CD4-positive, alpha-beta T cell treated with Interleukin-4 for 1 hour (primary cell): Measurements from ENCODE around the gene TEP1.
"Not testable (repeated sequence)": the region's sequence is repeated elsewhere in the genome, so short reads cannot be mapped to it uniquely, and the experiment has no call there.

ENCODE experiments used
- DNase-seq, 2 donors: peaks; one replicate each; pipeline ENCODE4 v3.0.0-alpha.2; 2020 to 2022

TEP1 gene

DNA sequence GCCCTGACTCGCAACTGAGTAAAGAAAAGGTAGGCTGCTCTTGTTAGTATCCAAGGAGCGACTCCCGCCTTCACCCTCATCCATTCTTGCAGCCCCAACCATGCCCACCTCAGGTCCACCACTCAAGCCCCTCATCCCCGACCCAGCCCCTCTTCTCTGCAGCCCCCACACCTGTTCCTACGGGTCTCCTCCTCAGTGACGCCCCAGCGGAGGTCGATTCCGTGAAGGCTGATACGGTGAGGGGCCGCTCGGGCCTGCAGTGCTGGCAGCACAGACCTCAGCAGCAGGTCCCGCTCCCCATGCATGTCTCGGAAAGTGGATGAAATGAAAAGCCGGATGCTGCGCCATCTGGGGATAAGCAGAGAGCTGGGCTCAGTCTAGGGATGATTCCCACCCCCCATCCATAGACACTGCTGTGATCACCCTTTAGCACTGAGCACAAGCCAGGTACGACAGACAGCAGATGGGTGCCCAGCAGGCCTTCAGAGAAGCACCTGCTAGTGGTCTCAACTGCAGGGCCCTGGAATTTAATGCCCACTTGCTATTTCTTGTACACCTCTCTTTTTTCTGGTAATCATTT is 26.9 kb downstream of the TEP1 start:
- DNase-seq = no peak

DNA sequence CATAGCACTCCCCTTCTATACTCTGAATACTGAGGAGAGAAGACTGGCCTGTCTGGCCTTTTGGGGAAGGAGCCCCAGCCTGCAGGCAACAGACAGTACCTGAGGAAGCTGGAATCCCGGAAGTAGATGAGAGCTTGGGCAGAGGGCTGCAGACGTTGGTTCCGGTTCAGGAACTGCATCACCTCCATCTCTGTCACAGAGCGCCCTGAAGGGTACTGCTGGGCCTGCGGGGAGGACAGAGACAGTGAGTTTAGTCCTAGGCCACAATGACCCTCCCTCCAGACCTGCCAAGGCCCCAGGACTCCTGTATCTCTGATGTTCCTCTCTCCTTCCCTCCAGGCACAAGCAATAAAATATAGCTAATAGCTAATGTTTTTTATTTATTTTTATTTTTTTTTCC is 28.4 kb downstream of the TEP1 start:
- no peak for DNase-seq

DNA sequence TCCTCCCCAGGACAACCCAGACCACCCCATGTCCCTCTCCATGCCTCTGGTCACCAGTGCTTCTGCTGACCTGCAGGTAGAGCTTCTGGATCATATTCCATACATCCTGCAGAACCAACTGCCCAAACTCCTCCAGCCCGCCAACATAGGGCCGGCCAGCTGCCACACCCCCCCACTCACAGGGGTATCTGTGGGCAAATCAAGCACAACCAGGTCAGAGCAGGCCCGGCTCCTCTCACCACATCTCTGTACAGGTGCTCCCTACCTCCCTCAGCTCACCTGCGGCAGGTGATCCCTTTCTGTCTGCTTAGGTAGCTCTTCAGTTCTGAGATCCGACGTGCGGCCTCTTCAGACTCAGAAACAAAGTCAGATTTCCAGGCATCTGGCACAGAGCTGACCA is 29.0 kb downstream of the TEP1 start:
- DNase-seq = no peak

DNA sequence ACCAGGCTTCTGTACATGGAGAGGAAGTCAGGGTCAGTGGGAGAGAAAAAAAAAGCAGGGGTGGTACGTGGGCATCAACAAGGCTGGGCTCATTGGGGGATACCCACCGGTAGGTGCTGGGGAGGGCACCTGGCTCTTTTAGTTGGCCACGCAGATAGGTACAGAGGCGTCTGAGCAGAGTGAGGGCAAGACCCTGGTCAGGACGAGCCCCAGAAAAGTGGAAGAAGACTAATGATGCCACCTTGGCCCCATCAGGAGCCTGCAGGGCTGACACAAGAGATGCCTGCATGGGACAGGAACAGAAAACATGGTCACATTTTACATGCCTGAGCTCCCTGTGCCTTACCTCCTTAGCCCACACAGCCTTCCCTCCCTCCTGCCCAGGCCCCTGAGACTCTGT is 29.7 kb downstream of the TEP1 start:
- DNase-seq = no peak

DNA sequence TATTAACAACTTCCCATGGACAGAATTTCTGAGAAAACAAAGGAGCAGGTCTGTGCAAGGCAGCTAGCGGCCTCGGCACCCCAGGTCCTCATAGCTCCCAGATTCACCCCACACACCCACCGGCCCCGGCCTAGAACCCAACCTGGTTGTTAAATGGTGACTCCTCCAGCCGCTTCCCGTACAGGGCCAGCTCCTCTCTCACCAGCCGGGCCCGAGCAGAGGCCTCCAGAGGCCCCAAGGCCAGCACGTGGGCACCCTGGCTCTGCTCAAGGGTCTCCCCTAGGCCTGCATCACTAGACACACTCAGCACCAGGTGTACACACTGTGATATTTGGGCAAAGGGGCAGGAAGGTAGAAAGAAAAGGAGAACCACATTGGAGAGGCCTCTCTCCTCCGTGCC is 30.3 kb downstream of the TEP1 start:
- DNase-seq = no peak

DNA sequence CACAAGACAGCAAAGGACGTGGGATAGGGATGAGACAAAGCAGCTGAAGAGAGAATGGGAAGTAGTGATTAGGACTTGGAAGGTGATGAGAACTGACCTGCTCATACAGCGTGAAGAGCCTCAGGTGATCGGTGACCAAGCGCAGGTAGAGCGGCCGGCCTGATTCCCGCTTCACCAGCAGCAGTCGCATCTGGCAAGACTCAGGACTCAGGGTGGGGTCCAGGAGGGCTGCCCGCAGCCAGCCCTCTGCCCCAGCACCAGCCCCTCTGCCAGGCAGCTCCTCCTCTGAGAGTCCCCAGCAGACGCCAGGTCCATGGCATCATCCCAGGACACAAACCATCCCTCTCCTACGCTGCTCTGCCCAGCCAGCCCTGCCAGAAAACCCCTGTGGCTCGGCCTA is 30.8 kb downstream of the TEP1 start:
- DNase-seq = no peak

DNA sequence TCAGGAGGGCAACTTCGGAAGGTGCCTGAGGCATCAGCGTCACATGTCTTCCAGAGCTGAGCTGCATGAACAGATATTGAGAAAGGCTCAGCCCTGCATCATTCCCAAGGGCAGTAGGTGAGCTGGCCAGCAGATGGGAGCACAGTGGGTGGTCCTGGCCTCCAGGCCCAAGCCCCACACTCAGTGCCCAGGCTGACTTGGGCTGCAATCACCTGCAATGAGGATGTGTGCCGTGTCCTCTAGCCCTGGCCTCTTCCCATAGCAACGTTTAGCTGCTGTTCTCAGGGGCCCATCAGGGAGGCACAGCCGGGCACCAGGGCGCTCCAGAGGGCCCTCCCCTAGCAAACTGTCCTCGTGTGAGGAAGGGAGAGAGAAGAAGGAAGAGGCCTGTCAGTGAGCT is 32.0 kb downstream of the TEP1 start:
- no peak for DNase-seq

DNA sequence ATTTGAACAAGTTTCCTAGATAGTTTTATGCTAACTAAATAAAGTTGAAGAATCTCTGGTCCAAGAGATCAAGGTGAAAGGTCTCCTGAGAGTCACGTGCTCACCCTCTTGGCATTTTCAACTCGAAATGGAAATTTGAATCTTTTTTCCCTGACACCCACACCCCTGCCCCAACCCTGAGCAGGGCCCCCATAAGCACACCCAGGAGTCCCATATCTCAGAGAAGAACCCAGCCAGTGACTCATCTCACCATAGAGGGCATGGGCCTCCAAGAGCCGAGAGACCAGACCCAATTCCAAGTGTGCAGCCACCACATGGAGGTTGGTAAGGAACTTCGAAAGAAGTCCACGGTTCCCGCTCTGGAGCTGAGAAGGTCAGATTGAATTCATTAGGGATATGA is 32.6 kb downstream of the TEP1 start:
- no peak for DNase-seq

DNA sequence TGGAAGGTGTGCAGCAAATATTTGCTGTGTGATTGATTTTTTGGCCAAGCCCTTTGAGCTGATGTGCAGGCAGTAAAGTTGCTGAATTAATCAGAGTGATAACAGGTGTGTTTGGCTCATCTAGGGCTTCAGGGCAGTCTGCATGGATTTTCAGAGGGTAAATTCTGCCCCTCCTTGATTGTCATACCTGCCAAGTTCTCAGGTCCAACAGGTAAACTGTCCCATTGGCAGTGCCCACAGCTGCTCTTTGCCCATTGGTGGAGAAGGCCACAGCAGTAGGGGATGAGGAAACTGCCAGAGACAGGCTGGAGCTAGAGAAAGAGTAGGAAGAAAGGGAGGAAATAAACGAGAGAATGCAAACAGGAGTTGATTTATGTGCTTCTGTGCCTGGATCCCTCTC is 33.6 kb downstream of the TEP1 start:
- DNase-seq = no peak

DNA sequence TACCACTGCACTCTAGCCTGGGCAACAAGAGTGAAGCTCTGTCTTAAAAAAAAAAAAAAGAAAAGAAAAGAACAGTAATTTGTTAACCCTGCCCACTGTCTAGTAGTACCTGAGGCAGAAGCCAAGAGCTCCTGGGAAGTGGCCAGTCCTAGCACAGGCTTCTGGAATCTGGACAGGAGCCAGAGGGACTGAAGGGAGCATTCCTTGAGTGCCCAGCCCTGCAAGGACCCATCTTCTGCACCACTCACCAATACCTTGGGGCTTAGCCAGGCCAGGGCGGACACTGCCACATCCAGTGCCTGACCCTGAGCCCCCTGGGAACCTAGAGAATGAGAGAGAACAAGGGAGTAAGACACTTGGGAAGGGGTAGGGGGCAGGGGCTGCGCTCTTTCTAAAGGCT is 36.1 kb downstream of the TEP1 start:
- no peak for DNase-seq

DNA sequence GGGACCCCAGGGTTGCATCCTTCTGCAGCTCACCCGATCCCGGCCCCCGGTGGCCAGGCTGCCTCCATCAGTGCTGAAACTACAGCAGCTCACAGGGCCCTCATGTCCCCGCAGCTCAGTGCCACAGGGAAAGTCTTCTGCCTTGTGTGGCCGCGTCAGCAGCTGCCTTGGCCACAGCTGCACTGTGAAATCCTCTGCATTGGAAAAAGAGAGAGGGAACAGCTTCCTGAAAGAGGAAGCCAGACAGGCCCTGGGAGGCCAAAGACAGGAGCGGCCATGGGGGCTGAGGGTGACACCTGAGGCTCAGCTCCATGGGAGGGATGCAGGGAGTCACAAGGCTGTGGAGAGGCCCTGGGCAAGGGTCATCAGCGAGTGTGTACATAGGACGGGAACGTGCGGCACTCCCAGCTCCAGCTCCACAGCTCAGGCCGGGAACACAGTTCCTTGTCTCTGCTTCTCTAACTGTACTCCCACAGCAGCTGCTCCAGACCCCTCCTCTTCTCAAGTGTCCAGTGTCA is 37.2 kb downstream of the TEP1 start:
- DNase-seq = no peak

DNA sequence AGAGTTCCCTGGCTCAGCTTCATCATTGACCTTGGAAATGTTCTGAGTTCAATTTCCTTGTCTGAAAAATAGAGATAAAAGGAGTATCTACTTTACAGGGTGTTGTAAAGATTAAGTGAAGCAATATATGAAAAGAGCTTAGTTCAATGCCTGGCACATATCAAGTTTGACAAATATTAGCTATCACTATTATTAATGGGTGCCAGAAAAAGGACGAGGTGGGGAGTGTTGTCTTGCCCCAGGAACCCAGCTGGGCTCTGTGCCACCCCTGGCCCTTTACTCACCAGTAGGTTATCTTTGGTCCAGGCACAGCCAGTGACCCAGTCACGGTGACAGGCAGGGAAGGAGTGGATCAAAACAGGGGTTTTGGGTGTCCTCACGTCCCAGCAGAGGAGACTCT is 37.8 kb downstream of the TEP1 start:
- DNase-seq = no peak

DNA sequence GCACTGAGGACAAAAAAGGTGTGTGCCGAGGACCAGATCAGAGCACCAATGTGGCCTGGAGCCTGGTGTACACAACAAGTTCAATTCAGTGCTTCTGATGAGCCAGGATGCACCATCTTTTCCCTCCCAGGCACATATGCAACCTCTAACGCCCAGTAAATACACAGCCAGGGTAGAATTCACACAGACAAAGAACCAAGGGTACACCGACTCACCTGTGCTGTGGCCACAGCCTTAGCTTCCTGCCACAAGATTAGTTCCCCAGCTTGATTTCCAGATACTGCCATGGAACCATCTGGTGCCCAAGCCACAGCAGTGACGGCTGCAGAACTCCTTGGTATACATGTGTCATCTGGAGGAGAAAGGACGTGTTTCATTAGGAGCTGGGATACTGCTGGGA is 40.5 kb downstream of the TEP1 start:
- no peak for DNase-seq

DNA sequence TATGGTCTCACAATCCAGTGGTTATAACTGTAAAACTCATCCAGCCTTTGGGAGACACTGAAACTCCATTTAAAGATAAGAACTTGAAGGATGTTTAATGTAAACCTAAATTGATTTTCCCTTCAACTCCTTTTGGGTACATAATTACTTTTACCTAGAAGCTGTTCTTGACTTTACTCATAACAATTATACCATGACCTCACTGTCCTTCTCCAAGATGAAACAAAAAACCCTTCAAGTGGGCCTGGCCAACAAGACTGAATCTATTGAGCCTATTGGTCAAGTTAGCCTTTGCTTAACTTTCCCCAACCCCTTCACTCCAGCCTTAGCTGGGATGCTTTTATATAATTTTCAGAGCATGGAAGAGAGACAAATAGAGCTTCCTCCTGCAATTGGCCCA is 47.4 kb downstream of the TEP1 start:
- no peak for DNase-seq

DNA sequence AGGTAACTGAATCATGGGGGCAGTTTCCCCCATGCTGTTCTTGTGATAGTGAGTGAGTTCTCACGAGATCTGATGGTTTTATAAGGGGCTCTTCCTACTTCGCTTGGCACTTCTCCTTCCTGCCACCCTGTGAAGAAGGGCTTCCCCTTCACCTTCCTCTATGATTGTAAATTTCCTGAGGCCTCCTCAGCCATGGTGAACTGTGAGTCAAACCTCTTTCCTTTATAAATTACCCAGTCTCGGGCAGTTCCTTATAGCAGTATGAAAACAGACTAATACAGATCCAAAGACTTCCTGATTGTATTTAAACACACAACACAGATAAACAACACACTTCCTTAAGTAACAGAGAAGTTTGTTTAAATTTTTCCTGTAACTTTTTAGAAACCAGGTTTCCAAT is 54.8 kb downstream of the TEP1 start:
- not testable (repeated sequence) for DNase-seq

DNA sequence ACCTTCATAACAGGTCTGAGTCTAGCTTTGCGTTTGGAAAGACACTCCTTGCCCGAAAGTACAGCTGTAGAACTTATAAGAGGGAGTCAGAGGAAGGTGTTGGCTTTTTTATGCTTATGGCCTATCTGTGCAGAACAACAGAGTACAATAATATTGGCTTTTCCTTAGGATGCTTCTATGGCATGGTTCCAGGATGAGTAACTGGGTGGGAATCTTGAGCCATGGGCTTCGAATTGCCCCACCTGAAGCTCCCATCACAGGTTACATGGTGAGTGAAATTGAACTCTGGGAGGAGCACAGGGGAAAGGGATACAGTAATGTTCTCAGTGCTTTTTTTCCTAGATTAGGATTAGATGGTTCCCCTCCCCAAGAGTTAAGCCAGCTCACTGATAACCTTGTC is 56.9 kb downstream of the TEP1 start:
- DNase-seq = no peak

DNA sequence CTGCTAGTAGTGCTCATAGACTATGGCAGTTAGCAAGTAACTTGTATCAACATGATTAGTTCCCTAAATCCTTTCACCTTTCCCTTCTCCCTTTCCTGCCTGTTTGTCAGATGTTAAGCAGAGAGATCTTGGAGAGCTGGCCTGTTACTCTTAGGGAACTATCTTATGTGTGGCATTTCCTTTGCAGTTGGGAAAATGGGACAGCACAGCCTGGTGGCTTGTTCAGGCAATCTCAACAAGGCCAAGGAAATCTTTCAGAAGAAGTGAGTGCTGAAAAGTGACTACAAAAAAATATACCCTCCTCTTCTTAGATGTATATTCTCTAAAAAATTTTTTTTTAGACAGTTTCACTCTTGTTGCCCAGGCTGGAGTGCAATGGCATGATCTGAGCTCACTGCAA is 62.4 kb downstream of the TEP1 start:
- DNase-seq = no peak

DNA sequence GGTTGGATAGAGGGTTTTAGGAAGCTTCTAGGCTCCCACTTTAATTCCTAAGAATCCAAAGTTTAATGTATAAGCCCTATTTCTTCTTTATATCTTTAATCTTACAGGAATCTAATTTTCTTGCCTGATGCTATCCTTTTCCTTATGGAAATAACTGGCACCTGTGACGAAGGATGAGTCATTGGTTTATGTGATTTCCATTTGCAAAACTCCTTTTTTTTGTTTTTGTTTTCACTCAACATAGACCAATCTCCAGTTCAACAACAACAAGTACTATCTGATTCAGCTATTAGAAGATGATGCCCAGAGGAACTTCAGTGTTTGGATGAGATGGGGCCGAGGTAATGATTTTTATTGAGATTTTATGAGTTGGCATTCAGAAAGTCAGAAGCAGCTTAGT is 63.0 kb downstream of the TEP1 start:
- DNase-seq = no peak

DNA sequence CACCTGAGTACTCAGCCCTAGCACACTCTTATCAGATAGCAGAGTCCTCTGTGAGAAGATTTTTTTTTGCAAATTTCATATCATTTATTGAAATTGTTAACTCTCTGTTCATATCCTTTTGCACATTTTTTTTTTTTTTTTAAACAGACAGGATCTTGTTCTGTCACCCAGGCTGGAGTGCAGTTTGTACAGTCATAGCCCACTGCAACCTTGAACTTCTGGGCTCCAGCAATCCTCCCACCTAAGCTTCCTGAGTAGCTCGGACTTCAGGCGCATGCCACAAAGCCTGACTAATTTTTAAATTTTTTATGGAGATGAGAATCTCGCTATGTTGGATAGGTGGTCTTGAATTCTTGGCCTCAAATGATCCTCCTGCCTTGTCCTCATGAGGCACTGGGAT is 65.6 kb downstream of the TEP1 start:
- DNase-seq = no peak

DNA sequence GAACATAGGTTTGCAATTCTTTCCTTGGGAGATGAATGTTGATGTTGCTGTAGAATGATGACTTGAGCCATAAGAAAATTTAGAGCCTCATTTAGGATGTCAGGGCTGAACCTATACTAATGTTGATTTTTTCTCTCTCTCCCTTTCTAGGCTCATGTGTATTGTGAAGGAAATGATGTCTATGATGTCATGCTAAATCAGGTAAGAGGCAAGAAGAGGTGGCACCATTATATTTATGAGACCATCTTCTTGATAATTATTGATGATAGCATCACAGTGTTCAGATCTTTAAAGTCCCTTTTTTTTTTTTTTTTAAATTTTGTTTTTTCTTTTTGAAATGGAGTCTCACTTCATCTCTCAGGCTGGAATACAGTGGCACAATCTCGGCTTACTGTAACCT is 66.6 kb downstream of the TEP1 start:
- no peak for DNase-seq

DNA sequence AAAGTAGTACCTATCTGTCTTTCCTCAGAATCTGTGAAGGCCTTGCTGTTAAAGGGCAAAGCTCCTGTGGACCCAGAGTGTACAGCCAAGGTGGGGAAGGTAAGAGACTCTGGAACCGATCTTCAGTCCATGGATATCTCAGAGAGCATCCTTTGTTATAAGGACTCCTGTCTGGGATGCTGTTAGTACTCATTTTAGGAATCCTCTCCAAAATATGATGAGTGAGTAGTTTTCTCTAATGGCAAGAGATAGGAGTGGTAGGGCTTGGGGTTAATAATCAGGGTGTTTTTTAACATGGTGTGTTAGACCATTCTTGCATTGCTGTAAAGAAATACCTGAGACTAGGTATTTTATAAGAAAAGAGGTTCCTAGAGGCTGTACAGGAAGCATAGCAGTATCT is 67.9 kb downstream of the TEP1 start:
- DNase-seq = no peak

DNA sequence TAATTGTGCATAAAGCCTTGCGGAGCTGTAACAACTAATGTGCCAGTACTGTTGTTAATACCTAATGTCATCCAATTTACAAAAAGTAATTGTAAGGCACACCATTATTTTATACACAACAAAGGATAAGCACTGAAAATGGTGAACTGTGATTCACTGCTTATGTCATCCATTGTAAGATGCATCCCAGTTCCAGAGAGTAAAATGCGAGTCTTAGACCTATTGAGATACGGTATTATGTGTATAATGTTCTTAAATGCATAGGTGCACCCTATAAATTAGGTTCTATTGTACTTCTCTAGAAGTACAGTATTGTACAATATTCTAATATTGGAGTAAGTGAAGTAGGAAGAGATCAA is 69.5 kb downstream of the TEP1 start:
- DNase-seq = no peak

DNA sequence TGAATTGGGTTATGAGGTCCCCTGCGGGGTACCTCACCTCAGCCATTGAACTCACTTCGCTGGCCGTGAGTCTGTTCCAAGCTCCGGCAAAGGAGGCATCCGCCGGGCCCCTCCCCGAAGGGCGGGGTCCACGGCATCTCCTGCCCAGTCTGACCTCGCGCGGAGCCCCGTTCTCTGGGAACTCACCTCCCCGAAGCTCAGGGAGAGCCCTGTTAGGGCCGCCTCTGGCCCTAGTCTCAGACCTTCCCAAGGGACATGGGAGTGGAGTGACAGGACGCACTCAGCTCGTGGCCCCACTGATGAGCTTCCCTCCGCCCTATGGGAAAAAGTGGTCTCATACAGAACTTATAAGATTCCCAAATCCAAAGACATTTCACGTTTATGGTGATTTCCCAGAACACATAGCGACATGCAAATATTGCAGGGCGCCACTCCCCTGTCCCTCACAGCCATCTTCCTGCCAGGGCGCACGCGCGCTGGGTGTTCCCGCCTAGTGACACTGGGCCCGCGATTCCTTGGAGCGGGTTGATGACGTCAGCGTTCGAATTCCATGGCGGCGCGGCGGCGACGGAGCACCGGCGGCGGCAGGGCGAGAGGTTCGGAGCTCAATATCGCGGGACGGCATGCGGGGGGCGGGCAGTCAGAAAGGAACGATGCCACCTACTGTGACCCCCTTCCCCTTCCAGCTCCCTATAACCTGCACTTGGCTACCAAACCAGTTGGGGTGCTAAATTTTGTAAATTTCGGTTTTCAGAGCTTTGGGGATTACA is 70.0 kb downstream of the TEP1 start, which contains the start of gene PARP2:
TSS of gene PARP2 (plus strand) at position 544 of the 770 bp plus-strand sequence. CDS start at position 551, 7 bp downstream.
- peak; percentile 95 to 97 for DNase-seq

DNA sequence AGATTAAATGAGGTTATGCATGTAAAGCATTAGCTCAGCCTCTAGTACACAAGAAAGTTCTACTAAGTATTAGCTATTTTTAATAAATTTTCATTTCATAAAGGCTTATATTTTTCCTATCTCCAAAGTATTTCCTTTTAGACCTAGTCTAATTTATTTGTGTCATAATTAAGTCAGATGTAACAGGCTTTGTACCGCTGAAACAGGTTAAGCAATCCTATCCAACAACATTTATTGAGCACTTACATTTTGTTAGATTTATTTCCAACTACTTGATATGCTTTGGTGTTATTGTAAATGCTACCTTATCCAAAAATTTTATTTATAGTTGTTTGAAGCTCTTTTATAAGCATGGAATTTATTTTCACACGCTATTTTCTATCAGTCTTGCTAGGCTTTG is 71.7 kb downstream of the TEP1 start:
- DNase-seq = no peak

DNA sequence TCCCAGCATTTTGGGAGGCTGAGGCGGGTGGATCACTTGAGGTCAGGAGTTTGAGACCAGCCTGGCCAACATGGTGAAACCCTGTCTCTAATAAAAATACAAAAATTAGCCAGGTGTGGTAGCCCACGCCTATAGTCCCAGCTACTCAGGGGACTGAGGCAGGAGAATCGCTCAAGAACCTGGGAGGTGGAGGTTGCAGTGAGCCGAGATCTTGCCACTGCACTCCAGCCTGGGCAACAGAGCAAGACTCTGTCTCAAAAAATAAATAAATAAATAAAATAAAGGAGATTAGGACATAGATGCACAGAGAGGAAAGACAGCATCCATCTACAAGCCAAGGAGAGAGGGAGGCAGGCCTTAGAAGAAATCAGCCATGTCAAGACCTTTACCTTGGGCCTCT is 72.3 kb downstream of the TEP1 start:
- not testable (repeated sequence) for DNase-seq
